Neuronal stem cell (in vitro differentiated cells): ENCODE measurements around the gene INSYN1.

Experiments
- DNase-seq: peaks from one replicate; pipeline ENCODE4 v3.0.0-alpha.2; 2013; ENCODE audit warnings: low spot score
- H2AFZ ChIP-seq: one replicate; pipeline ENCODE4 v1.6.1; 2013; ENCODE audit warnings: mild to moderate bottlenecking, low read length, inconsistent platforms
- H2AK5ac ChIP-seq: 2 replicates; pipeline ENCODE4 v1.6.1; 2013; ENCODE audit warnings: low read depth, mild to moderate bottlenecking, inconsistent platforms, low read length, moderate library complexity, mixed read lengths
- H2BK120ac ChIP-seq: 2 replicates; pipeline ENCODE4 v1.6.1; 2013; ENCODE audit warnings: low read depth, mild to moderate bottlenecking, inconsistent platforms, low read length, moderate library complexity, mixed read lengths
- H2BK12ac ChIP-seq: one replicate; pipeline ENCODE4 v1.6.1; 2013; ENCODE audit warnings: low read length, inconsistent platforms
- H2BK15ac ChIP-seq: 2 replicates; pipeline ENCODE4 v1.6.1; 2013; ENCODE audit warnings: mild to moderate bottlenecking, low read length, inconsistent platforms, mixed read lengths
- H2BK5ac ChIP-seq: one replicate; pipeline ENCODE4 v1.6.1; 2013; ENCODE audit warnings: inconsistent platforms, mild to moderate bottlenecking, low read length, moderate library complexity
- H3K14ac ChIP-seq: one replicate; pipeline ENCODE4 v1.6.1; 2013; ENCODE audit warnings: low read length, inconsistent platforms
- H3K18ac ChIP-seq: 2 replicates; pipeline ENCODE4 v1.6.1; 2013; ENCODE audit warnings: low read length, inconsistent platforms
- H3K23ac ChIP-seq: 2 replicates; pipeline ENCODE4 v1.6.1; 2013; ENCODE audit warnings: low read depth, mild to moderate bottlenecking, mixed read lengths, low read length, inconsistent platforms; ENCODE audit not compliant: poor library complexity
- H3K27ac ChIP-seq: replicated peaks from 3 replicates; pipeline ENCODE4 v1.5.1; 2013; ENCODE audit warnings: low read length, inconsistent platforms
- H3K27me3 ChIP-seq, 3 experiments: 2 replicates each; pipeline ENCODE4 v1.6.1; 2013; ENCODE audit warnings: low read length in 3 of 3, mild to moderate bottlenecking in 2 of 3, inconsistent platforms in 1 of 3, low read depth in 1 of 3, mixed read lengths in 1 of 3, moderate library complexity in 1 of 3; ENCODE audit not compliant: control insufficient read depth in 3 of 3, insufficient read depth in 3 of 3
- H3K36me3 ChIP-seq, 2 donors: replicated peaks in 1 of 2; 2 replicates each; pipeline ENCODE4 v1.6.1; 2013; ENCODE audit warnings: low read length in 2 of 2; ENCODE audit not compliant: control insufficient read depth in 2 of 2, insufficient read depth in 2 of 2
- H3K4ac ChIP-seq: 2 replicates; pipeline ENCODE4 v1.6.1; 2013; ENCODE audit warnings: inconsistent platforms, mild to moderate bottlenecking, low read length, moderate library complexity
- H3K4me1 ChIP-seq, 2 donors: 1 replicate in 1 of 2; 2 replicates in 1 of 2; pipeline ENCODE4 v1.6.1; 2013; ENCODE audit warnings: low read length in 2 of 2, low read depth in 1 of 2; ENCODE audit not compliant: control insufficient read depth in 2 of 2, insufficient read depth in 1 of 2
- H3K4me2 ChIP-seq: one replicate; pipeline ENCODE4 v1.6.1; 2013; ENCODE audit warnings: mild to moderate bottlenecking, low read length, inconsistent platforms; ENCODE audit not compliant: insufficient read depth, poor library complexity, severe bottlenecking
- H3K4me3 ChIP-seq, 2 donors: 2 replicates each; pipeline ENCODE4 v1.5.1; 2013; ENCODE audit warnings: low read length in 2 of 2, mild to moderate bottlenecking in 2 of 2, inconsistent platforms in 1 of 2, moderate library complexity in 1 of 2
- H3K79me1 ChIP-seq: one replicate; pipeline ENCODE4 v1.6.1; 2013; ENCODE audit warnings: low read depth, mild to moderate bottlenecking, inconsistent platforms, low read length, moderate library complexity
- H3K9ac ChIP-seq: one replicate; pipeline ENCODE4 v1.6.1; 2013; ENCODE audit warnings: mild to moderate bottlenecking, low read depth, low read length, inconsistent platforms; ENCODE audit not compliant: poor library complexity
- H3K9me3 ChIP-seq, 2 donors: replicated peaks in 1 of 2; 2 replicates each; pipeline versions ENCODE3 to v1.6.1; 2013; ENCODE audit warnings: low read length in 2 of 2, mild to moderate bottlenecking in 2 of 2, inconsistent platforms in 1 of 2, low read depth in 1 of 2, mixed read lengths in 1 of 2, moderate library complexity in 1 of 2; ENCODE audit not compliant: control insufficient read depth in 2 of 2, insufficient read depth in 1 of 2
- H4K8ac ChIP-seq: one replicate; pipeline ENCODE4 v1.6.1; 2013; ENCODE audit warnings: low read depth, mild to moderate bottlenecking, inconsistent platforms, low read length, moderate library complexity
- H4K91ac ChIP-seq: one replicate; pipeline ENCODE4 v1.6.1; 2013; ENCODE audit warnings: low read length, low read depth, mild to moderate bottlenecking, inconsistent platforms; ENCODE audit not compliant: poor library complexity
- WGBS, 2 donors: extraction: QIAGEN DNeasy Blood & Tissue Kit; methylation state at CpG; one replicate each; pipeline ENCODE4 v1.1.7; 2013; ENCODE audit warnings: missing lambda C conversion rate in 2 of 2, mixed read lengths in 1 of 2; ENCODE audit not compliant: insufficient read length in 2 of 2, insufficient replicate concordance in 1 of 2; ENCODE audit errors: extremely low coverage in 2 of 2; 5-methylcytosine and 5-hydroxymethylcytosine counted together

Gene INSYN1

GRCh38 chr15:73749533-73749932 is 3.6 kb downstream of the INSYN1 start:
- peaks cover 0 to 21% (median 9%) of the 10 kb centered on the region in 3 experiments for H3K27me3 ChIP-seq
- H3K4me3 ChIP-seq: no peak overlapping the region
- H2BK5ac ChIP-seq: no peak overlapping the region
- H3K4ac ChIP-seq: no peak overlapping the region
- no peak overlapping the region for H2AK5ac ChIP-seq
- H3K18ac ChIP-seq: no peak overlapping the region
- no peak overlapping the region for H2AFZ ChIP-seq
- no peaks in the 10 kb centered on the region for H3K9me3 ChIP-seq
- H3K4me2 ChIP-seq: no peak overlapping the region
- no peak overlapping the region for H3K27ac ChIP-seq
- no peak overlapping the region for H2BK12ac ChIP-seq
- no peaks in the 10 kb centered on the region for H3K36me3 ChIP-seq
- H3K4me1 ChIP-seq: peaks cover 24 to 44% of the 10 kb centered on the region in 2 donors
- no peak overlapping the region for H3K23ac ChIP-seq
- H4K91ac ChIP-seq: no peak overlapping the region
- H3K79me1 ChIP-seq: no peaks in the 10 kb centered on the region
- H4K8ac ChIP-seq: no peak overlapping the region
- H2BK120ac ChIP-seq: no peak overlapping the region
- H2BK15ac ChIP-seq: no peak overlapping the region
- H3K9ac ChIP-seq: peak overlapping the region; percentile 1
- no CpG with 5 or more reads among the region's 5 CpGs for WGBS, 2 donors
- DNase-seq: no peak
- no peak overlapping the region for H3K14ac ChIP-seq

GRCh38 chr15:73748730-73749129 is 4.4 kb downstream of the INSYN1 start:
- Histone ChIP-seq H3K36me3 (no peaks in the 10 kb centered on the region), H3K9ac (no peak overlapping the region), H3K4ac (no peak overlapping the region), H3K27me3 (peaks cover 0 to 13% (median 9%) of the 10 kb centered on the region in 3 experiments), H2AFZ (no peak overlapping the region), H3K4me1 (peaks cover 26 to 41% of the 10 kb centered on the region in 2 donors), H3K27ac (no peak overlapping the region), H2AK5ac (peak overlapping the region; percentile 6), H3K9me3 (no peaks in the 10 kb centered on the region), H4K91ac (no peak overlapping the region), H3K4me3 (no peak overlapping the region), H2BK120ac (no peak overlapping the region), H2BK15ac (no peak overlapping the region), H4K8ac (no peak overlapping the region), H3K18ac (peak overlapping the region; percentile 67), H3K79me1 (no peaks in the 10 kb centered on the region), H2BK5ac (no peak overlapping the region), H3K23ac (no peak overlapping the region), H3K4me2 (no peak overlapping the region), H2BK12ac (no peak overlapping the region), H3K14ac (no peak overlapping the region)
- WGBS, 2 donors: no CpG with 5 or more reads among the region's 6 CpGs
- no peak for DNase-seq

- H2BK15ac ChIP-seq: no peak overlapping the region
- no peaks in the 10 kb centered on the region for H3K79me1 ChIP-seq
- no peak overlapping the region for H2BK120ac ChIP-seq
- H2AK5ac ChIP-seq: peak overlapping the region; percentile 6
- no peak overlapping the region for H3K4me3 ChIP-seq
- no peak overlapping the region for H3K9ac ChIP-seq
- no peak overlapping the region for H2BK12ac ChIP-seq
- peak overlapping the region; percentile 25 for H3K18ac ChIP-seq
- H3K36me3 ChIP-seq: no peaks in the 10 kb centered on the region
- H3K9me3 ChIP-seq: no peaks in the 10 kb centered on the region
- DNase-seq: no peak
- no peak overlapping the region for H3K27ac ChIP-seq
- H3K4me1 ChIP-seq: peaks cover 20 to 38% of the 10 kb centered on the region in 2 donors
- no peak overlapping the region for H2BK5ac ChIP-seq
- H3K27me3 ChIP-seq: peaks cover 0 to 7% (median 6%) of the 10 kb centered on the region in 3 experiments
- WGBS, 2 donors: no CpG with 5 or more reads among the region's 11 CpGs
- H3K4me2 ChIP-seq: no peak overlapping the region
- no peak overlapping the region for H4K91ac ChIP-seq
- H3K4ac ChIP-seq: no peak overlapping the region
- no peak overlapping the region for H2AFZ ChIP-seq
- no peak overlapping the region for H3K14ac ChIP-seq
- no peak overlapping the region for H3K23ac ChIP-seq
- H4K8ac ChIP-seq: no peak overlapping the region
These were observed 5.1 kb downstream of the INSYN1 start for GRCh38 chr15:73747847-73748590.

DNA sequence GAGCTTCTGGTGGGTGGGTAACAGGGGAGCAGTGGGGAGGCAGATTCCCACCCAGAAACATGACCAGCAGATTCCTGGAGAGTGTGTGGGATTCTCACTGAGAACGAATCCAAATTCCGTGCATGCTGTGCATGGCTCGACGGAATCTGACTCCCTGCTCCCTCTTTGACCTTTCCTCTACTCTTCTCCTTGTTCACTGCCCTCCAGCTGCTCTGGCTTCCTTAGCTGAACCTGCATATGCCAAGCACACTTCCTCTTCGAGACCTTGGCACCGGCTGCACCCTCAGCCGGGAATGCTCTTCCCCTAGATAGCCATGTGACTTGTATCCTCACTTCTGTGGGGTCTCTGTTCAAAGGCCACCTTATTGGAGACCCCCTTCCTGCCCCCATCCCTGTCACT is 6.3 kb downstream of the INSYN1 start:
- Histone ChIP-seq H2AK5ac (no peak overlapping the region), H3K79me1 (no peaks in the 10 kb centered on the region), H2BK12ac (no peak overlapping the region), H3K27me3 (peaks cover 0 to 6% (median 5%) of the 10 kb centered on the region in 3 experiments), H3K4ac (no peak overlapping the region), H3K4me2 (no peak overlapping the region), H3K27ac (no peak overlapping the region), H2BK5ac (no peak overlapping the region), H3K23ac (no peak overlapping the region), H3K18ac (no peak overlapping the region), H3K36me3 (no peaks in the 10 kb centered on the region), H2AFZ (no peak overlapping the region), H3K9me3 (no peaks in the 10 kb centered on the region), H4K8ac (no peak overlapping the region), H4K91ac (no peak overlapping the region), H2BK15ac (no peak overlapping the region), H3K4me3 (no peak overlapping the region), H3K9ac (no peak overlapping the region), H3K14ac (no peak overlapping the region), H3K4me1 (peaks cover 20 to 42% of the 10 kb centered on the region in 2 donors), H2BK120ac (no peak overlapping the region)
- WGBS, 2 donors: no CpG with 5 or more reads among the region's 7 CpGs
- DNase-seq: no peak
